GM23338 (cell line): ENCODE data around the gene RPS21. TPM values are rescaled to one million over a fixed set of nuclear protein-coding genes. Genes with fewer than 3 reads are reported as not detected.

Source experiments
- ATAC-seq: fragments of 200-7000 bp; cut with Tn5 transposase; 3 replicates; pipeline ENCODE4 v1.9.1; 2020
- DNase-seq: peaks from one replicate; pipeline ENCODE4 v3.0.0-alpha.2; 2015; ENCODE audit warnings: low spot score
- H2AFZ ChIP-seq: fragments of 200-600 bp; sonication (generic); 2 replicates; pipeline ENCODE4 v1.8.0; 2016; ENCODE audit warnings: antibody characterized with exemption, mild to moderate bottlenecking, moderate library complexity
- H3F3A ChIP-seq: fragments of 200-600 bp; sonication (generic); replicated peaks from 2 replicates; pipeline ENCODE4 v1.8.0; 2017; ENCODE audit warnings: antibody characterized with exemption, mixed run types, low read depth
- H3K27ac ChIP-seq: fragments of 200-600 bp; sonication (generic); 2 replicates; pipeline ENCODE4 v1.6.1; 2016; ENCODE audit warnings: low read depth
- H3K27me3 ChIP-seq: fragments of 200-600 bp; sonication (generic); 2 replicates; pipeline ENCODE4 v1.8.0; 2016; ENCODE audit warnings: mild to moderate bottlenecking, mixed run types, moderate library complexity; ENCODE audit not compliant: insufficient read depth
- H3K36me3 ChIP-seq: fragments of 200-600 bp; sonication (generic); 2 replicates; pipeline ENCODE4 v1.8.0; 2016; ENCODE audit warnings: mild to moderate bottlenecking; ENCODE audit not compliant: insufficient read depth
- H3K4me1 ChIP-seq: fragments of 200-600 bp; sonication (generic); 2 replicates; pipeline ENCODE4 v1.8.0; 2016; ENCODE audit warnings: mild to moderate bottlenecking, moderate library complexity; ENCODE audit not compliant: insufficient read depth
- H3K4me2 ChIP-seq: fragments of 200-600 bp; sonication (generic); 2 replicates; pipeline ENCODE4 v1.7.1; 2017; ENCODE audit warnings: mixed run types
- H3K4me3 ChIP-seq: fragments of 200-600 bp; sonication (generic); 2 replicates; pipeline ENCODE4 v1.6.1; 2016; ENCODE audit warnings: mixed run types
- H3K79me2 ChIP-seq: fragments of 200-600 bp; sonication (generic); replicated peaks from 2 replicates; pipeline ENCODE4 v1.8.0; 2017; ENCODE audit warnings: mild to moderate bottlenecking; ENCODE audit not compliant: insufficient read depth
- H3K9me2 ChIP-seq: fragments of 200-600 bp; sonication (generic); 2 replicates; pipeline ENCODE4 v1.8.0; 2017; ENCODE audit not compliant: insufficient read depth
- H4K20me1 ChIP-seq: fragments of 200-600 bp; sonication (generic); replicated peaks from 2 replicates; pipeline ENCODE4 v1.8.0; 2017; ENCODE audit warnings: mild to moderate bottlenecking; ENCODE audit not compliant: insufficient read depth
- H3K27ac Mint-ChIP-seq: 2 replicates; pipeline ENCODE4 v1.8.0; 2020; ENCODE audit warnings: inconsistent platforms, mild to moderate bottlenecking, moderate library complexity, mixed read lengths
- H3K27me3 Mint-ChIP-seq: 3 replicates; pipeline ENCODE4 v1.8.0; 2022; ENCODE audit warnings: low read depth, mild to moderate bottlenecking, moderate library complexity, mixed read lengths, inconsistent platforms; ENCODE audit not compliant: insufficient read depth, poor library complexity
- H3K36me3 Mint-ChIP-seq: 3 replicates; pipeline ENCODE4 v1.8.0; 2021; ENCODE audit warnings: low read depth, mild to moderate bottlenecking, inconsistent platforms, moderate library complexity, mixed read lengths
- H3K4me1 Mint-ChIP-seq: 3 replicates; pipeline ENCODE4 v1.8.0; 2020; ENCODE audit warnings: mild to moderate bottlenecking, inconsistent platforms, mixed read lengths
- H3K4me3 Mint-ChIP-seq: 3 replicates; pipeline ENCODE4 v1.8.0; 2021; ENCODE audit warnings: moderate library complexity, mild to moderate bottlenecking, inconsistent platforms, mixed read lengths
- H3K9me3 Mint-ChIP-seq: 3 replicates; pipeline ENCODE4 v1.8.0; 2020; ENCODE audit warnings: moderate library complexity, mild to moderate bottlenecking, inconsistent platforms, mixed read lengths
- CREB1 ChIP-seq: fragments of 250-450 bp; sonication (Bioruptor Pico); IDR thresholded peaks from 2 replicates; pipeline ENCODE4 v1.5.0; 2020; ENCODE audit warnings: low read depth, mild to moderate bottlenecking, moderate library complexity
- EZH2 ChIP-seq: fragments of 200-600 bp; sonication (generic); IDR thresholded peaks from one replicate; pipeline ENCODE4 v1.8.0; 2017; ENCODE audit warnings: antibody characterized with exemption, mild to moderate bottlenecking, low read depth; ENCODE audit not compliant: unreplicated experiment
- EZH2phosphoT487 ChIP-seq: fragments of 200-600 bp; sonication (generic); IDR thresholded peaks from one replicate; pipeline ENCODE4 v1.8.1; 2018; ENCODE audit warnings: antibody characterized with exemption; ENCODE audit not compliant: unreplicated experiment
- JUNB ChIP-seq: IDR thresholded peaks from one replicate; pipeline ENCODE4 v1.6.1; 2016; ENCODE audit warnings: antibody characterized with exemption; ENCODE audit not compliant: unreplicated experiment
- NANOG ChIP-seq: IDR thresholded peaks from 2 replicates; pipeline ENCODE4 v1.6.1; 2016; ENCODE audit warnings: antibody characterized with exemption, borderline replicate concordance
- POLR2AphosphoS5 ChIP-seq: IDR thresholded peaks from 2 replicates; pipeline ENCODE4 v1.6.1; 2016; ENCODE audit warnings: antibody characterized with exemption, low read depth
- STAT1 ChIP-seq: IDR thresholded peaks from one replicate; pipeline ENCODE4 v1.6.1; 2016; ENCODE audit warnings: antibody characterized with exemption; ENCODE audit not compliant: unreplicated experiment
- ZNF114 ChIP-seq: fragments of 250-450 bp; sonication (Bioruptor Pico); IDR thresholded peaks from 2 replicates; pipeline ENCODE4 v1.5.0; 2020; ENCODE audit warnings: mild to moderate bottlenecking, moderate library complexity
- ZNF331 ChIP-seq: fragments of 250-450 bp; sonication (Bioruptor Pico); IDR thresholded peaks from 2 replicates; pipeline ENCODE4 v1.5.0; 2020; ENCODE audit warnings: low read depth, mild to moderate bottlenecking, moderate library complexity
- polyA plus RNA-seq: library from polyadenylated mRNA; unstranded; fragments of >200 nt; fragmentation: Nextera tagmentation; extraction: Ambion mirVana; gene quantifications from 2 replicates; pipeline ENCODE4 v1.2.1, GENCODE V29; 2016
- total RNA-seq: library from RNA; depleted of rRNA; stranded (reverse); fragments of >200 nt; shearing (Covaris generic); gene quantifications from 2 replicates; pipeline ENCODE4 v1.2.3, GENCODE V29; 2014
- TF ChIP-seq, protein P1 (sequence below): IDR thresholded peaks from one replicate; pipeline ENCODE4 v1.6.1; 2018; ENCODE audit warnings: antibody characterized with exemption; ENCODE audit not compliant: unreplicated experiment
- TF ChIP-seq, protein P2 (sequence below): IDR thresholded peaks from 2 replicates; pipeline ENCODE4 v1.6.1; 2016; ENCODE audit warnings: antibody characterized with exemption
- TF ChIP-seq, protein P3 (sequence below), 2 experiments: fragments of 200-600 bp in 1 of 2; sonication (generic) in 1 of 2; conservative IDR thresholded peaks; 2 replicates each; pipeline versions ENCODE4 v1.5.1 to v1.6.1; 2016 to 2017; ENCODE audit warnings: antibody characterized with exemption in 2 of 2, low read depth in 2 of 2, mild to moderate bottlenecking in 2 of 2, moderate library complexity in 1 of 2

Gene RPS21
- total and polyA plus RNA-seq, 2 experiments from 2014 or later, result 759 to 2,298 TPM

DNA sequence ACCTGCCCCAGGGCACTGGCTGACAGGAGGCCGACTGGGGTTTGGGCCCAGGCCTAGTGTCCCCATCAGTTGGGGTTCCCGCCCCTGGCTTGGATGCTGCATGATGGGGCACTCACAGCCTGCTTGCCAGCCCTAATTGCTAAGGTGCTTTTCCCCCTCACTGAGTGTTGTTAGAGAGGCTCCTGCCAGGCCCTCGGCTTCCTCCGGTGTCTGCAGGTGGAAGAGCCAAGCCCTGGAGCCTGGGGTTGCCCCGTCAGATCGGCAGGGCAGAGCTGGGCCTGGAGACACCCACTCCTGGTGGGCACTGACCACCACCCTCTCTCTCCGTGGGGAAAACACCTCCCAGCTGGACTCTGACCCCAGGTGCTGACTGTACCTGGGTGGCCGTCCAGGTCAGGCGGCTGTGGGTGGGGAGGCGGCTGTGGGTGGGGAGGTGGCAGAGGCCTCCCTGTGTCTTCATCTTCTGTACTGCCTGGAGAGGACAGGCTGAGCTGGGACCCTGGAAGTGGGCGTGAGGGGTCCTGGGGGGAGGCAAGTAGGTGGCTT is 26.2 kb downstream of the RPS21 start:
- H3K4me3 ChIP-seq, result no peak overlapping the region
- ATAC-seq (no peak), DNase-seq (no peak)
- TF ChIP-seq, protein P1, sequence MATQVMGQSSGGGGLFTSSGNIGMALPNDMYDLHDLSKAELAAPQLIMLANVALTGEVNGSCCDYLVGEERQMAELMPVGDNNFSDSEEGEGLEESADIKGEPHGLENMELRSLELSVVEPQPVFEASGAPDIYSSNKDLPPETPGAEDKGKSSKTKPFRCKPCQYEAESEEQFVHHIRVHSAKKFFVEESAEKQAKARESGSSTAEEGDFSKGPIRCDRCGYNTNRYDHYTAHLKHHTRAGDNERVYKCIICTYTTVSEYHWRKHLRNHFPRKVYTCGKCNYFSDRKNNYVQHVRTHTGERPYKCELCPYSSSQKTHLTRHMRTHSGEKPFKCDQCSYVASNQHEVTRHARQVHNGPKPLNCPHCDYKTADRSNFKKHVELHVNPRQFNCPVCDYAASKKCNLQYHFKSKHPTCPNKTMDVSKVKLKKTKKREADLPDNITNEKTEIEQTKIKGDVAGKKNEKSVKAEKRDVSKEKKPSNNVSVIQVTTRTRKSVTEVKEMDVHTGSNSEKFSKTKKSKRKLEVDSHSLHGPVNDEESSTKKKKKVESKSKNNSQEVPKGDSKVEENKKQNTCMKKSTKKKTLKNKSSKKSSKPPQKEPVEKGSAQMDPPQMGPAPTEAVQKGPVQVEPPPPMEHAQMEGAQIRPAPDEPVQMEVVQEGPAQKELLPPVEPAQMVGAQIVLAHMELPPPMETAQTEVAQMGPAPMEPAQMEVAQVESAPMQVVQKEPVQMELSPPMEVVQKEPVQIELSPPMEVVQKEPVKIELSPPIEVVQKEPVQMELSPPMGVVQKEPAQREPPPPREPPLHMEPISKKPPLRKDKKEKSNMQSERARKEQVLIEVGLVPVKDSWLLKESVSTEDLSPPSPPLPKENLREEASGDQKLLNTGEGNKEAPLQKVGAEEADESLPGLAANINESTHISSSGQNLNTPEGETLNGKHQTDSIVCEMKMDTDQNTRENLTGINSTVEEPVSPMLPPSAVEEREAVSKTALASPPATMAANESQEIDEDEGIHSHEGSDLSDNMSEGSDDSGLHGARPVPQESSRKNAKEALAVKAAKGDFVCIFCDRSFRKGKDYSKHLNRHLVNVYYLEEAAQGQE, result no peak
- TF ChIP-seq, protein P2, sequence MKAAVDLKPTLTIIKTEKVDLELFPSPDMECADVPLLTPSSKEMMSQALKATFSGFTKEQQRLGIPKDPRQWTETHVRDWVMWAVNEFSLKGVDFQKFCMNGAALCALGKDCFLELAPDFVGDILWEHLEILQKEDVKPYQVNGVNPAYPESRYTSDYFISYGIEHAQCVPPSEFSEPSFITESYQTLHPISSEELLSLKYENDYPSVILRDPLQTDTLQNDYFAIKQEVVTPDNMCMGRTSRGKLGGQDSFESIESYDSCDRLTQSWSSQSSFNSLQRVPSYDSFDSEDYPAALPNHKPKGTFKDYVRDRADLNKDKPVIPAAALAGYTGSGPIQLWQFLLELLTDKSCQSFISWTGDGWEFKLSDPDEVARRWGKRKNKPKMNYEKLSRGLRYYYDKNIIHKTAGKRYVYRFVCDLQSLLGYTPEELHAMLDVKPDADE, result no peak
- no peak for TF ChIP-seq EZH2phosphoT487
- TF ChIP-seq EZH2, result no peak
- no peak for TF ChIP-seq JUNB
- no peak for TF ChIP-seq POLR2AphosphoS5
- TF ChIP-seq, protein P3, sequence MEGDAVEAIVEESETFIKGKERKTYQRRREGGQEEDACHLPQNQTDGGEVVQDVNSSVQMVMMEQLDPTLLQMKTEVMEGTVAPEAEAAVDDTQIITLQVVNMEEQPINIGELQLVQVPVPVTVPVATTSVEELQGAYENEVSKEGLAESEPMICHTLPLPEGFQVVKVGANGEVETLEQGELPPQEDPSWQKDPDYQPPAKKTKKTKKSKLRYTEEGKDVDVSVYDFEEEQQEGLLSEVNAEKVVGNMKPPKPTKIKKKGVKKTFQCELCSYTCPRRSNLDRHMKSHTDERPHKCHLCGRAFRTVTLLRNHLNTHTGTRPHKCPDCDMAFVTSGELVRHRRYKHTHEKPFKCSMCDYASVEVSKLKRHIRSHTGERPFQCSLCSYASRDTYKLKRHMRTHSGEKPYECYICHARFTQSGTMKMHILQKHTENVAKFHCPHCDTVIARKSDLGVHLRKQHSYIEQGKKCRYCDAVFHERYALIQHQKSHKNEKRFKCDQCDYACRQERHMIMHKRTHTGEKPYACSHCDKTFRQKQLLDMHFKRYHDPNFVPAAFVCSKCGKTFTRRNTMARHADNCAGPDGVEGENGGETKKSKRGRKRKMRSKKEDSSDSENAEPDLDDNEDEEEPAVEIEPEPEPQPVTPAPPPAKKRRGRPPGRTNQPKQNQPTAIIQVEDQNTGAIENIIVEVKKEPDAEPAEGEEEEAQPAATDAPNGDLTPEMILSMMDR (conservative IDR thresholded peaks at IDR 0.05; ENCODE audit: low read depth in 2 of 2), result no peak
- TF ChIP-seq CREB1 (CRISPR knock-in tag), result no peak
- no peak for TF ChIP-seq STAT1
- TF ChIP-seq ZNF114 (CRISPR knock-in tag), result no peak
- no peak for TF ChIP-seq ZNF331 (CRISPR knock-in tag)
- TF ChIP-seq NANOG, result no peak
- no peak overlapping the region for H3K27ac Mint-ChIP-seq
- H3K4me2 ChIP-seq, result no peak overlapping the region
- no peaks in the 10 kb centered on the region for H3K36me3 ChIP-seq
- H3K36me3 Mint-ChIP-seq, result no peaks in the 10 kb centered on the region
- H2AFZ ChIP-seq, result no peak overlapping the region
- H4K20me1 ChIP-seq, result no peaks in the 10 kb centered on the region
- H3K4me3 Mint-ChIP-seq, result no peak overlapping the region
- no peaks in the 10 kb centered on the region for H3K27me3 ChIP-seq
- no peaks in the 10 kb centered on the region; the same call in 1 of the 2 replicates for H3K4me1 ChIP-seq
- no peaks in the 10 kb centered on the region for H3F3A ChIP-seq
- no peaks in the 10 kb centered on the region for H3K9me2 ChIP-seq
- no peaks in the 10 kb centered on the region for H3K4me1 Mint-ChIP-seq
- no peaks in the 10 kb centered on the region for H3K9me3 Mint-ChIP-seq
- H3K79me2 ChIP-seq, result no peaks in the 10 kb centered on the region
- peaks cover 6% of the 10 kb centered on the region for H3K27me3 Mint-ChIP-seq
- H3K27ac ChIP-seq, result no peak overlapping the region
